LNCAP (cell line): ENCODE data around the gene GEMIN8.

ENCODE experiments used
- TF ChIP-seq, protein P1 (sequence below): fragments of 450-650 bp; IDR thresholded peaks from 2 replicates; pipeline ENCODE4 v1.5.1; 2017; ENCODE audit warnings: mild to moderate bottlenecking

Gene GEMIN8

GRCh38 chrX:14015294-14015693, 14.4 kb downstream of the GEMIN8 start:
- TF ChIP-seq, protein P1, sequence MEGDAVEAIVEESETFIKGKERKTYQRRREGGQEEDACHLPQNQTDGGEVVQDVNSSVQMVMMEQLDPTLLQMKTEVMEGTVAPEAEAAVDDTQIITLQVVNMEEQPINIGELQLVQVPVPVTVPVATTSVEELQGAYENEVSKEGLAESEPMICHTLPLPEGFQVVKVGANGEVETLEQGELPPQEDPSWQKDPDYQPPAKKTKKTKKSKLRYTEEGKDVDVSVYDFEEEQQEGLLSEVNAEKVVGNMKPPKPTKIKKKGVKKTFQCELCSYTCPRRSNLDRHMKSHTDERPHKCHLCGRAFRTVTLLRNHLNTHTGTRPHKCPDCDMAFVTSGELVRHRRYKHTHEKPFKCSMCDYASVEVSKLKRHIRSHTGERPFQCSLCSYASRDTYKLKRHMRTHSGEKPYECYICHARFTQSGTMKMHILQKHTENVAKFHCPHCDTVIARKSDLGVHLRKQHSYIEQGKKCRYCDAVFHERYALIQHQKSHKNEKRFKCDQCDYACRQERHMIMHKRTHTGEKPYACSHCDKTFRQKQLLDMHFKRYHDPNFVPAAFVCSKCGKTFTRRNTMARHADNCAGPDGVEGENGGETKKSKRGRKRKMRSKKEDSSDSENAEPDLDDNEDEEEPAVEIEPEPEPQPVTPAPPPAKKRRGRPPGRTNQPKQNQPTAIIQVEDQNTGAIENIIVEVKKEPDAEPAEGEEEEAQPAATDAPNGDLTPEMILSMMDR = no peak

GRCh38 chrX:14014526-14014925, 15.2 kb downstream of the GEMIN8 start:
- TF ChIP-seq, protein P1 = no peak

GRCh38 chrX:14013054-14013453, 16.6 kb downstream of the GEMIN8 start:
- TF ChIP-seq, protein P1 = no peak

DNA sequence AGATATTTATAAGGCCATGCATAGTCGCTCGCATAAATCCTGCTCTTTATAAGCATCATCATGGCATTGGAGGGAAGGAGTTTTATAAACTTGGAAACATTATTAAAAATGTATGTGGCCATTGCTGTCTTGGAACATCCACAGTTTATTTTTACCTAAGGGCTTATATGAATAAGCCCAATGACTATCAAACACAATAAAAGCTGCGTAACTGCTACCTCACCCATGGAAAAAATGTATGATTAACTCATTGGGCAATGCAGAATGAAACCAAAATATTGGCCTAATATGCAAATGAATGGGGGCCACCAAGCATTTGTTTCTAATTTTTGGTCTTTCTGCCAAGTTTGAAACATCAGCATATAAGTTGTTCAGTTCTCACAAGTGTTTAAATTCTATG, 19.1 kb downstream of the GEMIN8 start:
- TF ChIP-seq, protein P1 = no peak

DNA sequence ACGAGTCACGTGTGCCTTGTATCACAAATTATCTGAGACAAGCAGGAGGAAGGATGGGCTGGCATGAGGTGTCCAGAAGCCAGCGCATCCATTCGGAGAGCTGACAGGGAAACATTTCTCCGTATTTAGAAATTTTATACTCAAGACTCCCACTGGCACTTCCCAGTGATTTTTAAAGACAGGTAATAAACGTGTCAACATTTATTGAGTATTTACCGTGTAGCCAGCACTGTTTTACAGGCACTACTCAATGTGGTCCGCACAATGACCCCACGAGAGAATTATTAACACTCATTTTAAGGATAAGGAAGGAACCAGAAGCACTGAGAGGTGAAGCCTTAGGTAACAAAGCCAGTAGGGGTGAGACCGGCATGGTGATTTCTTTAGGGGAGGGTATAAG, 23.2 kb downstream of the GEMIN8 start:
- TF ChIP-seq, protein P1 = no peak

GRCh38 chrX:14003876-14004425, 25.7 kb downstream of the GEMIN8 start:
- TF ChIP-seq, protein P1 = no peak

DNA sequence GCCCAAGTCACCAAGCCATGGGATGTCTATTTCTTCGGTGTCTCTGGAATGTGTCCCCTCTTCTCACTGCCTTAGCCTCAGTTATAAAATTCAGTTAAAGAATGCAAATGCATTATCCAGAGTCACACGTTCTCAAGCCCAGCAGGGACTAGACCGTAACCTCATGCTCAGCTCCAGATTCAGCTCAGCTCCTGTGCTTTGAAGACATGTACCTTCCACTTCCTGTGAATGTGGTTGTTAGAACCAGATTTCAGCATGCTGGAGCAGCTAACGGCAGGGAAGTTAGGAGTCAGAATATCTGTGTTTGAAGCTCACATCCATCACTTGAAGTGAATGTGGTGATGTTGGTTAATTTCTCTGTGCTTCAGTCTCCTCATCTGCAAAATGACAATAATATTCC, 26.7 kb downstream of the GEMIN8 start:
- TF ChIP-seq, protein P1 = no peak

DNA sequence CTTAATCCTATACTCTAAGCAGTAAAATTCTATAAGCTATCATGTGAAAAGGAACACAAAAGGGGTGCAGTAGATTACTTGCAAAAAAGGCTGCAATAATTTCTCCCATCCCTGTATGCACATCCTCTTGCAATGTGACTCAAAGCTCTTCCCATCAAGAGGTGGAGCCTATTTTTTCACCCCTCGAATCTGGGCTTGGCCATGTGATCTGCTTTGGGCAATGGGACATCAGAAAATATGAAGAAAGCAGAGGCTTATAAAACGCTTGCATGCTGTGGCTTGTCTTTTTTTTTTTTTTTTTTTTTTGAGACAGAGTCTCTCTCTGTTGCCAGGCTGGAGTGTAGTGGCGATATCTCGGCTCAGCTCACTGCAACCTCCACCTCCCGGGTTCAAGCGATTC, 33.0 kb downstream of the GEMIN8 start:
- TF ChIP-seq, protein P1 = no peak
